Neural cell (in vitro differentiated cells): Measurements from ENCODE around the gene ARHGAP6. TPM values are rescaled to one million over a fixed set of nuclear protein-coding genes. Genes with fewer than 3 reads are reported as not detected.

Source experiments
- H2AFZ ChIP-seq: fragments of 200-600, 300-800 bp; sonication (generic), shearing (Covaris generic); 2 replicates; pipeline ENCODE4 v1.6.0; 2014; ENCODE audit warnings: low read depth, mild to moderate bottlenecking, antibody characterized with exemption, low read length, moderate library complexity
- H3F3A ChIP-seq: fragments of 200-600 bp; shearing (Covaris generic); 2 replicates; pipeline ENCODE4 v1.6.1; 2016; ENCODE audit warnings: mild to moderate bottlenecking, moderate library complexity, mixed read lengths, antibody characterized with exemption, low read length; ENCODE audit not compliant: insufficient read depth, poor library complexity, severe bottlenecking
- H3K27ac ChIP-seq: fragments of 200-600, 300-800 bp; sonication (generic), shearing (Covaris generic); 2 replicates; pipeline ENCODE4 v1.5.1; 2014; ENCODE audit warnings: mild to moderate bottlenecking, low read length, moderate library complexity
- H3K27me3 ChIP-seq: fragments of 300-800, 200-600 bp; sonication (generic), shearing (Covaris generic); 2 replicates; pipeline ENCODE4 v1.6.0; 2014; ENCODE audit warnings: mild to moderate bottlenecking, low read depth, low read length, moderate library complexity; ENCODE audit not compliant: insufficient read depth
- H3K36me3 ChIP-seq: fragments of 300-800, 200-600 bp; sonication (generic), shearing (Covaris generic); 2 replicates; pipeline ENCODE4 v1.5.1; 2014; ENCODE audit warnings: mild to moderate bottlenecking, antibody characterized with exemption, low read length, moderate library complexity; ENCODE audit not compliant: insufficient read depth
- H3K4me2 ChIP-seq: fragments of 300-800, 200-600 bp; sonication (generic), shearing (Covaris generic); 2 replicates; pipeline ENCODE4 v1.6.0; 2014; ENCODE audit warnings: mild to moderate bottlenecking, low read length
- H3K4me3 ChIP-seq: fragments of 300-800, 200-600 bp; sonication (generic), shearing (Covaris generic); 2 replicates; pipeline ENCODE4 v1.5.1; 2014; ENCODE audit warnings: mild to moderate bottlenecking, low read length, moderate library complexity
- H3K79me2 ChIP-seq: fragments of 200-600 bp; shearing (Covaris generic); replicated peaks from 2 replicates; pipeline ENCODE4 v1.6.0; 2014; ENCODE audit warnings: mild to moderate bottlenecking, low read length, moderate library complexity; ENCODE audit not compliant: insufficient read depth
- H3K9ac ChIP-seq: fragments of 300-800, 200-600 bp; sonication (generic), shearing (Covaris generic); 2 replicates; pipeline ENCODE4 v1.6.1; 2016; ENCODE audit warnings: mild to moderate bottlenecking, low read length, mixed read lengths
- H3K9me2 ChIP-seq: fragments of 200-600 bp; shearing (Covaris generic); 2 replicates; pipeline ENCODE4 v1.6.1; 2016; ENCODE audit warnings: mild to moderate bottlenecking, low read length, mixed read lengths; ENCODE audit not compliant: insufficient read depth
- H3K9me3 ChIP-seq: fragments of 200-600, 300-800 bp; sonication (generic), shearing (Covaris generic); 2 replicates; pipeline ENCODE4 v1.6.1; 2016; ENCODE audit warnings: mild to moderate bottlenecking, mixed run types, low read length, moderate library complexity, mixed read lengths
- H4K20me1 ChIP-seq: fragments of 200-600 bp; shearing (Covaris generic); 2 replicates; pipeline ENCODE4 v1.6.1; 2016; ENCODE audit warnings: mild to moderate bottlenecking, mixed run types; ENCODE audit not compliant: insufficient read depth
- CTCF ChIP-seq: fragments of 450-650 bp; IDR thresholded peaks from 2 replicates; pipeline ENCODE4 v1.5.1; 2014; ENCODE audit warnings: antibody characterized with exemption, mild to moderate bottlenecking, moderate library complexity; ENCODE audit not compliant: poor library complexity, severe bottlenecking
- EP300 ChIP-seq: fragments of 450-650 bp; conservative IDR thresholded peaks from 2 replicates; pipeline ENCODE4 v1.6.1; 2014; ENCODE audit warnings: antibody characterized with exemption, mild to moderate bottlenecking, moderate library complexity; ENCODE audit not compliant: poor library complexity, severe bottlenecking
- EZH2 ChIP-seq: fragments of 200-600, 300-800 bp; shearing (Covaris generic), sonication (generic); IDR thresholded peaks from 2 replicates; pipeline ENCODE4 v1.6.1; 2014; ENCODE audit warnings: antibody characterized with exemption, low read length, borderline replicate concordance, mild to moderate bottlenecking; ENCODE audit not compliant: insufficient read depth, poor library complexity, severe bottlenecking
- MXI1 ChIP-seq: fragments of 450-650 bp; conservative IDR thresholded peaks from 2 replicates; pipeline ENCODE4 v1.6.1; 2014; ENCODE audit warnings: antibody characterized with exemption, mild to moderate bottlenecking; ENCODE audit not compliant: poor library complexity, severe bottlenecking
- POLR2AphosphoS5 ChIP-seq: IDR thresholded peaks from 2 replicates; pipeline ENCODE4 v1.6.1; 2012
- RAD21 ChIP-seq: fragments of 450-650 bp; conservative IDR thresholded peaks from 2 replicates; pipeline ENCODE4 v1.6.1; 2014; ENCODE audit warnings: antibody characterized with exemption, mild to moderate bottlenecking, moderate library complexity
- REST ChIP-seq: IDR thresholded peaks from 2 replicates; pipeline ENCODE4 v1.6.1; 2012; ENCODE audit warnings: borderline replicate concordance
- SMC3 ChIP-seq: fragments of 450-650 bp; conservative IDR thresholded peaks from 2 replicates; pipeline ENCODE4 v1.6.1; 2014; ENCODE audit warnings: antibody characterized with exemption, mild to moderate bottlenecking, moderate library complexity; ENCODE audit not compliant: poor library complexity
- TAF1 ChIP-seq: IDR thresholded peaks from 2 replicates; pipeline ENCODE4 v1.6.1; 2012; ENCODE audit warnings: low read depth
- polyA plus RNA-seq: library from polyadenylated mRNA; depleted of rRNA; stranded (reverse); fragments of >200 nt; gene quantifications from 2 replicates; pipeline ENCODE4 v1.2.3, GENCODE V29; 2014

ARHGAP6 gene
- polyA plus RNA-seq, 1 donor from 2014 or later, result 0.40 TPM

- no peaks in the 10 kb centered on the region for H4K20me1 ChIP-seq
- TF ChIP-seq REST, result no peak
- no peak for TF ChIP-seq SMC3
- H3K4me2 ChIP-seq, result no peak overlapping the region
- H3K9me2 ChIP-seq, result no peaks in the 10 kb centered on the region
- H3K36me3 ChIP-seq, result no peaks in the 10 kb centered on the region
- no peak overlapping the region for H3K4me3 ChIP-seq
- no peaks in the 10 kb centered on the region for H3F3A ChIP-seq
- H2AFZ ChIP-seq, result no peak overlapping the region
- H3K79me2 ChIP-seq, result no peaks in the 10 kb centered on the region
- no peaks in the 10 kb centered on the region for H3K27me3 ChIP-seq
- no peak overlapping the region for H3K27ac ChIP-seq
- H3K9ac ChIP-seq, result no peak overlapping the region
- no peaks in the 10 kb centered on the region for H3K9me3 ChIP-seq
These were observed 249.1 kb downstream of the ARHGAP6 start for GRCh38 chrX:11416600-11416999.

GRCh38 chrX:11414091-11414490, 251.6 kb downstream of the ARHGAP6 start:
- Histone ChIP-seq H3F3A (no peaks in the 10 kb centered on the region), H3K27ac (no peak overlapping the region), H3K79me2 (no peaks in the 10 kb centered on the region), H3K9me3 (no peaks in the 10 kb centered on the region), H4K20me1 (no peaks in the 10 kb centered on the region), H3K4me3 (no peak overlapping the region), H2AFZ (no peak overlapping the region), H3K27me3 (no peaks in the 10 kb centered on the region), H3K9ac (no peak overlapping the region), H3K9me2 (no peaks in the 10 kb centered on the region), H3K4me2 (no peak overlapping the region), H3K36me3 (no peaks in the 10 kb centered on the region)
- TF ChIP-seq MXI1, result no peak
- TF ChIP-seq RAD21, result no peak
- TF ChIP-seq EP300, result no peak
- TF ChIP-seq SMC3, result no peak
- no peak for TF ChIP-seq REST
- TF ChIP-seq POLR2AphosphoS5, result no peak
- TF ChIP-seq CTCF, result no peak
- TF ChIP-seq EZH2, result no peak
- no peak for TF ChIP-seq TAF1
